Liver (tissue), 9 donors: ENCODE measurements around the gene TMC2. TPM values are rescaled to one million over a fixed set of nuclear protein-coding genes. Genes with fewer than 3 reads are reported as not detected.

Source experiments
- DNase-seq: peaks from one replicate; pipeline ENCODE4 v3.0.0-alpha.2; 2017; ENCODE audit warnings: low spot score
- H3K27ac ChIP-seq, 2 donors: one replicate each; pipeline ENCODE4 v1.7.0; 2013; ENCODE audit warnings: inconsistent platforms in 2 of 2, low read length in 2 of 2, control low read depth in 1 of 2, low read depth in 1 of 2, mild to moderate bottlenecking in 1 of 2
- H3K27me3 ChIP-seq, 4 donors: one replicate each; pipeline versions ENCODE4 v1.6.1 to v1.7.0; 2013; ENCODE audit warnings: low read length in 3 of 4, inconsistent platforms in 1 of 4, mild to moderate bottlenecking in 1 of 4, moderate library complexity in 1 of 4; ENCODE audit not compliant: control insufficient read depth in 4 of 4, insufficient read depth in 4 of 4
- H3K36me3 ChIP-seq, 4 donors: one replicate each; pipeline versions ENCODE4 v1.6.1 to v1.7.0; 2013; ENCODE audit warnings: low read length in 3 of 4, mild to moderate bottlenecking in 3 of 4, low read depth in 1 of 4, moderate library complexity in 1 of 4; ENCODE audit not compliant: control insufficient read depth in 4 of 4, insufficient read depth in 3 of 4
- H3K4me1 ChIP-seq, 4 donors: one replicate each; pipeline versions ENCODE4 v1.6.1 to v1.7.0; 2013; ENCODE audit warnings: low read length in 3 of 4, mild to moderate bottlenecking in 3 of 4, moderate library complexity in 1 of 4; ENCODE audit not compliant: control insufficient read depth in 4 of 4, insufficient read depth in 4 of 4
- H3K4me3 ChIP-seq, 3 donors: one replicate each; pipeline versions ENCODE4 v1.6.1 to v1.7.0; 2013; ENCODE audit warnings: low read length in 3 of 3, control low read depth in 1 of 3, low read depth in 1 of 3, mild to moderate bottlenecking in 1 of 3
- H3K9ac ChIP-seq, 2 donors: one replicate each; pipeline ENCODE4 v1.7.0; 2013; ENCODE audit warnings: low read length in 2 of 2, mild to moderate bottlenecking in 2 of 2, moderate library complexity in 2 of 2, control low read depth in 1 of 2, low read depth in 1 of 2
- H3K9me3 ChIP-seq, 4 donors: one replicate each; pipeline versions ENCODE4 v1.6.1 to v1.7.0; 2013; ENCODE audit warnings: low read length in 3 of 4; ENCODE audit not compliant: control insufficient read depth in 4 of 4
- ATF3 ChIP-seq: IDR thresholded peaks from 2 replicates; pipeline ENCODE4 v1.6.1; 2016; ENCODE audit warnings: antibody characterized with exemption
- CTCF ChIP-seq: fragments of 150-350 bp; IDR thresholded peaks from 2 replicates; pipeline ENCODE4 v1.5.1; 2017; ENCODE audit warnings: improper control_type of control experiment, low read depth, low read length; ENCODE audit not compliant: missing input control
- EGR1 ChIP-seq, 2 donors: IDR thresholded peaks; 2 replicates each; pipeline ENCODE4 v1.6.1; 2016 to 2018; ENCODE audit warnings: antibody characterized with exemption in 2 of 2, low read depth in 2 of 2
- FOXA1 ChIP-seq: IDR thresholded peaks from 2 replicates; pipeline ENCODE4 v1.6.1; 2016; ENCODE audit warnings: antibody characterized with exemption
- FOXA2 ChIP-seq: IDR thresholded peaks from 2 replicates; pipeline ENCODE4 v1.6.1; 2016; ENCODE audit warnings: antibody characterized with exemption
- GABPA ChIP-seq, 2 donors: IDR thresholded peaks in 1 of 2; conservative IDR thresholded peaks in 1 of 2; 2 replicates each; pipeline ENCODE4 v1.6.1; 2016; ENCODE audit warnings: antibody characterized with exemption in 2 of 2, mild to moderate bottlenecking in 1 of 2, moderate library complexity in 1 of 2
- HNF4A ChIP-seq, 2 donors: conservative IDR thresholded peaks; 2 replicates each; pipeline ENCODE4 v1.6.1; 2016; ENCODE audit warnings: antibody characterized with exemption in 2 of 2, mild to moderate bottlenecking in 2 of 2
- HNF4G ChIP-seq: IDR thresholded peaks from 2 replicates; pipeline ENCODE4 v1.6.1; 2016; ENCODE audit warnings: antibody characterized with exemption
- JUND ChIP-seq, 2 donors: IDR thresholded peaks; 2 replicates each; pipeline ENCODE4 v1.6.1; 2016; ENCODE audit warnings: antibody characterized with exemption in 2 of 2
- MAX ChIP-seq: IDR thresholded peaks from 2 replicates; pipeline ENCODE4 v1.6.1; 2016; ENCODE audit warnings: antibody characterized with exemption
- NR2F2 ChIP-seq: IDR thresholded peaks from 2 replicates; pipeline ENCODE4 v1.6.1; 2016; ENCODE audit warnings: antibody characterized with exemption
- RAD21 ChIP-seq, 2 donors: IDR thresholded peaks; 2 replicates each; pipeline ENCODE4 v1.6.1; 2016; ENCODE audit warnings: antibody characterized with exemption in 2 of 2, mild to moderate bottlenecking in 2 of 2
- REST ChIP-seq: IDR thresholded peaks from 2 replicates; pipeline ENCODE4 v1.6.1; 2016; ENCODE audit warnings: antibody characterized with exemption, mild to moderate bottlenecking
- RXRA ChIP-seq, 2 donors: IDR thresholded peaks; 2 replicates each; pipeline ENCODE4 v1.6.1; 2017 to 2018; ENCODE audit warnings: antibody characterized with exemption in 2 of 2, mild to moderate bottlenecking in 1 of 2
- SP1 ChIP-seq: IDR thresholded peaks from 2 replicates; pipeline ENCODE4 v1.6.1; 2018; ENCODE audit warnings: antibody characterized with exemption, mild to moderate bottlenecking
- TAF1 ChIP-seq: conservative IDR thresholded peaks from 2 replicates; pipeline ENCODE4 v1.6.1; 2016; ENCODE audit warnings: antibody characterized with exemption, mild to moderate bottlenecking
- YY1 ChIP-seq: IDR thresholded peaks from 2 replicates; pipeline ENCODE4 v1.6.1; 2016; ENCODE audit warnings: antibody characterized with exemption, mild to moderate bottlenecking
- ZBTB33 ChIP-seq: IDR thresholded peaks from 2 replicates; pipeline ENCODE4 v1.6.1; 2016; ENCODE audit warnings: antibody characterized with exemption
- WGBS: extraction: QIAGEN DNeasy Blood & Tissue Kit; methylation state at CpG from one replicate; pipeline ENCODE4 v1.1.7; 2013; 5-methylcytosine and 5-hydroxymethylcytosine counted together
- polyA plus RNA-seq, 2 donors: library from polyadenylated mRNA; stranded (reverse) in 1 of 2; unstranded in 1 of 2; fragments of 200-250 nt in 1 of 2; fragments of >200 nt in 1 of 2; fragmentation: Nextera tagmentation in 1 of 2; extraction: Ambion mirVana in 1 of 2; gene quantifications; one replicate each; pipeline versions ENCODE4 v1.2.1 to v1.2.3, GENCODE V29; 2013 to 2015
- total RNA-seq, 2 donors: library from RNA; depleted of rRNA; stranded (reverse); fragments of >200 nt; gene quantifications; one replicate each; pipeline ENCODE4 v1.2.3, GENCODE V29; 2014
- donor health status: healthy.
- donor health status: healthy.
- donor health status: healthy.
- donor health status: healthy.
- donor health status: healthy.

The TMC2 gene
- total and polyA plus RNA-seq, 4 donors, result not detected

GRCh38 chr20:2625062-2625461, 88.7 kb downstream of the TMC2 start:
- no peak overlapping the region for H3K27ac ChIP-seq

More at GRCh38 chr20:2625062-2625461, 88.7 kb downstream of the TMC2 start:
- TF ChIP-seq FOXA2 (no peak), FOXA1 (no peak), CTCF (no peak), REST (no peak), ZBTB33 (no peak), SP1 (no peak), TAF1 (no peak), NR2F2 (no peak), RAD21 (IDR thresholded peaks at IDR 0.05) (no peak), GABPA (IDR thresholded peaks at IDR 0.05 in 1 of 2, conservative IDR thresholded peaks at IDR 0.05 in 1 of 2) (no peak), RXRA (IDR thresholded peaks at IDR 0.05) (no peak), MAX (no peak), EGR1 (IDR thresholded peaks at IDR 0.05; ENCODE audit: low read depth in 2 of 2) (no peak), JUND (IDR thresholded peaks at IDR 0.05) (no peak), ATF3 (no peak), HNF4A (conservative IDR thresholded peaks at IDR 0.05) (no peak), YY1 (no peak), HNF4G (no peak)
- DNase-seq, result no peak
- Histone ChIP-seq H3K4me3 (no peak overlapping the region), H3K4me1 (no peaks in the 10 kb centered on the region), H3K9ac (no peak overlapping the region), H3K27me3 (no peaks in the 10 kb centered on the region), H3K36me3 (no peaks in the 10 kb centered on the region), H3K9me3 (peaks cover 0 to 4% (median 2%) of the 10 kb centered on the region in 4 donors)
- WGBS, result 47% methylated on average over 2 of the region's 2 CpGs
